Tibial nerve (tissue), 4 donors: ENCODE data around the gene SHFL. TPM values are rescaled to one million over a fixed set of nuclear protein-coding genes. Genes with fewer than 3 reads are reported as not detected.

Source experiments
- DNase-seq, 2 donors: peaks; one replicate each; pipeline ENCODE4 v3.0.0-alpha.2; 2019; ENCODE audit warnings: low spot score in 2 of 2
- H3K27ac ChIP-seq, 4 donors: fragments of 200-600 bp; sonication (generic) in 3 of 4; one replicate each; pipeline ENCODE4 v1.5.1; 2017 to 2019; ENCODE audit warnings: mild to moderate bottlenecking in 1 of 4
- H3K27me3 ChIP-seq, 2 donors: fragments of 200-600 bp; sonication (generic) in 1 of 2; one replicate each; pipeline versions ENCODE4 v1.5.1 to v1.6.0; 2017 to 2019
- H3K36me3 ChIP-seq, 3 donors: fragments of 200-600 bp; sonication (generic); one replicate each; pipeline ENCODE4 v1.5.1; 2018 to 2019
- H3K4me1 ChIP-seq, 4 donors: fragments of 200-600 bp; sonication (generic) in 3 of 4; one replicate each; pipeline ENCODE4 v1.5.1; 2017 to 2019
- H3K4me3 ChIP-seq, 4 donors: fragments of 200-600 bp; sonication (generic) in 3 of 4; one replicate each; pipeline ENCODE4 v1.5.1; 2017 to 2019; ENCODE audit warnings: mild to moderate bottlenecking in 1 of 4, moderate library complexity in 1 of 4
- H3K9me3 ChIP-seq, 4 donors: fragments of 200-600 bp; sonication (generic) in 3 of 4; one replicate each; pipeline ENCODE4 v1.5.1; 2017 to 2019
- CTCF ChIP-seq, 5 experiments: fragments of 200-600 bp in 3 of 5; fragments of 450-650 bp in 2 of 5; sonication (generic) in 3 of 5; IDR thresholded peaks; one replicate each; pipeline ENCODE4 v1.5.1; 2016 to 2019; ENCODE audit warnings: antibody characterized with exemption in 5 of 5, mild to moderate bottlenecking in 3 of 5, moderate library complexity in 2 of 5
- EP300 ChIP-seq, 2 donors: sonication (generic); formaldehyde crosslinking; IDR thresholded peaks; one replicate each; pipeline ENCODE4 v1.6.1; 2017; ENCODE audit warnings: antibody characterized with exemption in 2 of 2, mild to moderate bottlenecking in 1 of 2
- POLR2A ChIP-seq, 2 donors: fragments of 450-650 bp; IDR thresholded peaks; one replicate each; pipeline ENCODE4 v1.6.1; 2017; ENCODE audit warnings: antibody characterized with exemption in 2 of 2, mild to moderate bottlenecking in 2 of 2, moderate library complexity in 2 of 2
- WGBS, 2 donors: methylation state at CpG; one replicate each; pipeline ENCODE4 v1.1.5; 2018; 5-methylcytosine and 5-hydroxymethylcytosine counted together
- total RNA-seq, 4 donors: library from RNA; depleted of rRNA; stranded (reverse); fragments of >200 nt; gene quantifications; one replicate each; pipeline ENCODE4 v1.1.0, GENCODE V29; 2016

The SHFL gene
- total RNA-seq, 4 donors from 2014 or later: 25.1 to 58.6 (median 43.4) TPM

GRCh38 chr19:10095948-10096614, 10.0 kb downstream of the SHFL start:
- DNase-seq: peak; percentile 58 to 67
- Histone ChIP-seq H3K9me3 (peaks cover 0 to 3% (median 0%) of the 10 kb centered on the region in 4 donors), H3K36me3 (peaks cover 0 to 30% (median 5%) of the 10 kb centered on the region in 3 donors), H3K27ac (peak overlapping the region in 3 of 4 donors; percentile 70 to 83 (median 72)), H3K4me1 (peaks cover 0 to 12% (median 6%) of the 10 kb centered on the region in 4 donors), H3K4me3 (peak overlapping the region; percentile 41 to 61 (median 57)), H3K27me3 (no peaks in the 10 kb centered on the region)
- TF ChIP-seq CTCF (IDR thresholded peaks at IDR 0.05) (peak in 2 of 5 experiments; percentile 27 to 36), EP300 (IDR thresholded peaks at IDR 0.05) (peak in 1 of 2 donors; percentile 37), POLR2A (IDR thresholded peaks at IDR 0.05) (peak in 1 of 2 donors; percentile 42)
- WGBS, 2 donors: 5 to 6% methylated on average over 61 to 64 of the region's 97 CpGs

- H3K9me3 ChIP-seq: no peaks in the 10 kb centered on the region
- H3K36me3 ChIP-seq: peaks cover 0 to 25% (median 1%) of the 10 kb centered on the region in 3 donors
- no peaks in the 10 kb centered on the region for H3K27me3 ChIP-seq
- peak overlapping the region in 3 of 4 donors; percentile 67 to 83 (median 72) for H3K27ac ChIP-seq
- WGBS, 2 donors: 28 to 29% methylated on average over 25 to 26 of the region's 26 CpGs
- no peak for DNase-seq
- peaks cover 0 to 12% (median 6%) of the 10 kb centered on the region in 4 donors for H3K4me1 ChIP-seq
- TF ChIP-seq EP300 (IDR thresholded peaks at IDR 0.05): no peak
- TF ChIP-seq POLR2A (IDR thresholded peaks at IDR 0.05): no peak
- no peak for TF ChIP-seq CTCF (IDR thresholded peaks at IDR 0.05)
- peak overlapping the region; percentile 41 to 61 (median 57) for H3K4me3 ChIP-seq
Measured at GRCh38 chr19:10096615-10096963, 10.5 kb downstream of the SHFL start.

- no peaks in the 10 kb centered on the region for H3K27me3 ChIP-seq
- no peak overlapping the region for H3K4me3 ChIP-seq
- WGBS, 2 donors: 89 to 92% methylated on average over 5 of the region's 5 CpGs
- DNase-seq: no peak
- H3K4me1 ChIP-seq: peaks cover 0 to 12% (median 8%) of the 10 kb centered on the region in 4 donors
- no peak overlapping the region for H3K27ac ChIP-seq
- TF ChIP-seq POLR2A (IDR thresholded peaks at IDR 0.05): no peak
- no peaks in the 10 kb centered on the region for H3K36me3 ChIP-seq
- no peaks in the 10 kb centered on the region for H3K9me3 ChIP-seq
Measured at GRCh38 chr19:10100163-10100785, 14.2 kb downstream of the SHFL start.

- TF ChIP-seq EP300 (IDR thresholded peaks at IDR 0.05): no peak
- TF ChIP-seq POLR2A (IDR thresholded peaks at IDR 0.05): no peak
- TF ChIP-seq CTCF (IDR thresholded peaks at IDR 0.05): no peak
- Histone ChIP-seq H3K36me3 (peaks cover 0 to 5% (median 4%) of the 10 kb centered on the region in 3 donors), H3K27ac (peak overlapping the region in 1 of 4 donors; percentile 78), H3K9me3 (no peaks in the 10 kb centered on the region), H3K4me3 (no peak overlapping the region), H3K27me3 (no peaks in the 10 kb centered on the region), H3K4me1 (peaks cover 0 to 18% (median 10%) of the 10 kb centered on the region in 4 donors)
- 54 to 68% methylated on average over 7 of the region's 7 CpGs for WGBS, 2 donors
- DNase-seq: no peak
Measured at GRCh38 chr19:10102787-10103236, 16.7 kb downstream of the SHFL start.

GRCh38 chr19:10104130-10104513, 18.0 kb downstream of the SHFL start:
- no peak for TF ChIP-seq POLR2A (IDR thresholded peaks at IDR 0.05)
- no peak for TF ChIP-seq EP300 (IDR thresholded peaks at IDR 0.05)
- TF ChIP-seq CTCF (IDR thresholded peaks at IDR 0.05): no peak
- Histone ChIP-seq H3K9me3 (no peaks in the 10 kb centered on the region), H3K27me3 (no peaks in the 10 kb centered on the region), H3K4me1 (peaks cover 0 to 24% (median 10%) of the 10 kb centered on the region in 4 donors), H3K36me3 (peaks cover 2 to 19% (median 11%) of the 10 kb centered on the region in 3 donors), H3K4me3 (no peak overlapping the region), H3K27ac (no peak overlapping the region)
- no peak for DNase-seq
